ENCODE measurements around the gene BIN1. TPM values are rescaled to one million over a fixed set of nuclear protein-coding genes. Genes with fewer than 3 reads are reported as not detected.

BIN1 gene
- polyA plus RNA-seq, 1 of the 3 experiments (the other 2 are of a cell fraction), result 40.3 TPM

- H3K4me3 ChIP-seq (ENCODE audit: low read depth in 2 of 2, low read length in 1 of 2), result no peak overlapping the region
- H3K9me2 ChIP-seq, result no peaks in the 10 kb centered on the region
- WGBS (ENCODE audit: low lambda C conversion rate), result 96% methylated on average over 5 of the region's 25 CpGs
- peaks cover 0 to 2% of the 10 kb centered on the region in 2 experiments for H3K36me3 ChIP-seq (replicated peaks in 1 of 2; ENCODE audit: control insufficient read depth in 1 of 2, insufficient read depth in 2 of 2, low read length in 1 of 2)
- DNase-seq, result no peak
- CTCF ChIA-PET, result interaction anchor here (1.3 to 1.9 kb wide), 2 partner anchors 14 to 278 kb away, joined by 3 to 6 read pairs; no protein-coding TSS in a partner anchor
- no peak overlapping the region for H3K4me2 ChIP-seq
- H3K9ac ChIP-seq, result no peak overlapping the region
- POLR2A ChIA-PET, result no interaction called here
- H3K27ac ChIP-seq (ENCODE audit: low read depth in 2 of 2, low read length in 1 of 2), result no peak overlapping the region
- no peaks in the 10 kb centered on the region for H3K79me2 ChIP-seq (ENCODE audit: insufficient read depth)
- no peaks in the 10 kb centered on the region for H4K20me1 ChIP-seq (ENCODE audit: insufficient read depth)
- H2AFZ ChIP-seq (ENCODE audit: low read depth), result no peak overlapping the region
- no peaks in the 10 kb centered on the region for H3K4me1 ChIP-seq (ENCODE audit: control insufficient read depth in 1 of 2, insufficient read depth in 2 of 2, low read depth in 1 of 2, low read length in 1 of 2)
- no peaks in the 10 kb centered on the region for H3F3A ChIP-seq (replicated peaks; ENCODE audit: insufficient read depth)
- no peaks in the 10 kb centered on the region for H3K9me3 ChIP-seq
- H3K27me3 ChIP-seq (ENCODE audit: insufficient read depth), result no peaks in the 10 kb centered on the region
- TF ChIP-seq FOSL2 (IDR thresholded peaks at IDR 0.05; ENCODE audit: borderline replicate concordance, low read depth) (no peak), NFIC (IDR thresholded peaks at IDR 0.05; ENCODE audit: borderline replicate concordance) (no peak), NRF1 (IDR thresholded peaks at IDR 0.05; ENCODE audit: low read depth, low read length) (no peak), SMC3 (IDR thresholded peaks at IDR 0.05; ENCODE audit: low read depth, low read length) (no peak), CTCF (IDR thresholded peaks at IDR 0.05) (no peak), JUND (IDR thresholded peaks at IDR 0.05) (no peak), ZBTB33 (IDR thresholded peaks at IDR 0.05; ENCODE audit: borderline replicate concordance, low read depth) (no peak), YY1 (IDR thresholded peaks at IDR 0.05; ENCODE audit: low read depth) (no peak), FOXM1 (IDR thresholded peaks at IDR 0.05; ENCODE audit: low read depth) (no peak), GABPA (IDR thresholded peaks at IDR 0.05; ENCODE audit: low read depth) (no peak), SIN3A (IDR thresholded peaks at IDR 0.05; ENCODE audit: borderline replicate concordance, low read depth, low read length) (no peak), USF1 (IDR thresholded peaks at IDR 0.05; ENCODE audit: borderline replicate concordance, low read depth) (no peak), MAX (IDR thresholded peaks at IDR 0.05; ENCODE audit: low read depth) (no peak), RCOR1 (IDR thresholded peaks at IDR 0.05; ENCODE audit: low read length) (no peak), TCF12 (IDR thresholded peaks at IDR 0.05) (no peak), MXI1 (IDR thresholded peaks at IDR 0.05; ENCODE audit: low read depth, low read length) (no peak), GATA2 (CRISPR knock-in tag; IDR thresholded peaks at IDR 0.05) (no peak), TAF1 (IDR thresholded peaks at IDR 0.05; ENCODE audit: borderline replicate concordance, low read depth, low read length) (no peak)
Measured at GRCh38 chr2:127054996-127055785, 51.8 kb downstream of the BIN1 start.
